Stomach (tissue), 4 donors: ENCODE data around the gene NT5C2.

Experiments
- CTCF ChIP-seq, 7 experiments: fragments of 450-650 bp in 4 of 7; fragments of 200-600 bp in 3 of 7; sonication (generic) in 3 of 7; IDR thresholded peaks; one replicate each; pipeline ENCODE4 v1.5.1; 2016 to 2019; ENCODE audit warnings: antibody characterized with exemption in 7 of 7, control low read depth in 2 of 7, mild to moderate bottlenecking in 1 of 7
- EP300 ChIP-seq: sonication (generic); formaldehyde crosslinking; IDR thresholded peaks from one replicate; pipeline ENCODE4 v1.6.1; 2017; ENCODE audit warnings: antibody characterized with exemption
- POLR2A ChIP-seq, 4 donors: fragments of 450-650 bp; IDR thresholded peaks; one replicate each; pipeline ENCODE4 v1.6.1; 2016; ENCODE audit warnings: antibody characterized with exemption in 4 of 4, control low read depth in 2 of 4, mild to moderate bottlenecking in 1 of 4, moderate library complexity in 1 of 4

- TF ChIP-seq EP300, result no peak
- no peak for TF ChIP-seq POLR2A (IDR thresholded peaks at IDR 0.05)
- TF ChIP-seq CTCF (IDR thresholded peaks at IDR 0.05), result no peak
Measured at GRCh38 chr10:103232772-103233488, 39.9 kb upstream of the NT5C2 start.
